GM19438 (cell line): ENCODE measurements around the gene F2R.
"Not testable (repeated sequence)": the region's sequence is repeated elsewhere in the genome, so short reads cannot be mapped to it uniquely, and the experiment has no call there.

Experiments
- ATAC-seq: cut with Tn5 transposase; IDR thresholded peaks from one replicate; pipeline ENCODE4 v1.9.1; 2021; ENCODE audit warnings: low read depth; ENCODE audit not compliant: unreplicated experiment

F2R gene

DNA sequence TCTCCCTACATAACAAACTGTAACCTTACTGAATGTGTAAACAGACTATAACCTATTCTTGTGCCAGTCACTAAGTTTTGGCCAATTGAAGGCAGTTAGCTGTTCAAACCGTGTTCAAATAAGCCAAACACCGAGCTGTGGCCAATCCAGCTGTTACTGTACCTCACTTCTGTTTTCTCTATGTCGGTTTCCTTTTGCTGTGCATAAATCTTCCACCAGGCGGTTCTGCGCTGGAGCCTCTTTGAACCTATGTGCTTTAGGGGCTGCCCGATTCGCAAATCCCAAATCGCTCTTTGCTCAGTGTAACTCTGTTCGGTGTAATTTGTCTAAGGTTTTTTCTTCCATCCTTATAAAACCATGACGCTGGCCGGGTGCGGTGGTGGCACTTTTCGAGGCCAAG is 31.8 kb downstream of the F2R start:
- ATAC-seq, result no peak

DNA sequence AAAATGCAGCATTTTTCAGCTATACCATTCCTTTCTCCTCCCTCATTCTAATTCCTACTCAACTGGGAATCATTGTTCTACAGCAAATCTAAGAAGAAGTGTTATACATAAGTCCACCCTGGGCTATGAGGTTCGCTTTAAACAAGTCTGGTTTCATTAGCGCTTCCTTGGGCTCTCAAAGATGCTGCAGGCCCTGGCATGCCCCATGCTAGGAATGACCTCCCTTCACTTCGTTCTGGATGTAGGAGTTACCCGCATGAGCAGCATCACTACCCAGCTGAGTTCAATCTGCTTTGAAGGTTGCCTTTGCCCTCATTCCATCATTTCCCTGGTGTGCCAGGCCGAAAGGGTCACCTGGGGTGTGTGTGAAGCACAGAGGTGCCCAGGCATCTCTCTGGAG is 35.4 kb downstream of the F2R start:
- ATAC-seq, result no peak

DNA sequence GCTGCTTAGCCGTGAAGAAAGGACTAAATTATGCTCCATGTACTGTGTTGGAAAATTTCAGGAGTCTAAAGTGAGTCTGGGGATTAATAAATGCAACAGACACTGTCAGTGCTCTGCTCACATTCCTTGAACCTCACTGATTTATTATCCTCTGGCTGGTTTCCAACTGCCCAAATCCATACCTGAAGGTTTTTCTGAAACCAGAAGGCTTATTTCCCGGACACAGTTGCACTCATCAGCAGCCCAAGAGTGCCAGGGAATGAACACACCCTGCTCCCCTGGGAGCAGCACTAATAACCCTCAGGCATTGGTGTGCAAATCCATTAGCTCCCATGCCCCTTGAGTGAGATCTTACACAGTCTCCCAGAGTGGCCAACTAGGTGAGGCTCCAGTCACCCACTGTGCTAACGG is 38.7 kb downstream of the F2R start:
- no peak for ATAC-seq

DNA sequence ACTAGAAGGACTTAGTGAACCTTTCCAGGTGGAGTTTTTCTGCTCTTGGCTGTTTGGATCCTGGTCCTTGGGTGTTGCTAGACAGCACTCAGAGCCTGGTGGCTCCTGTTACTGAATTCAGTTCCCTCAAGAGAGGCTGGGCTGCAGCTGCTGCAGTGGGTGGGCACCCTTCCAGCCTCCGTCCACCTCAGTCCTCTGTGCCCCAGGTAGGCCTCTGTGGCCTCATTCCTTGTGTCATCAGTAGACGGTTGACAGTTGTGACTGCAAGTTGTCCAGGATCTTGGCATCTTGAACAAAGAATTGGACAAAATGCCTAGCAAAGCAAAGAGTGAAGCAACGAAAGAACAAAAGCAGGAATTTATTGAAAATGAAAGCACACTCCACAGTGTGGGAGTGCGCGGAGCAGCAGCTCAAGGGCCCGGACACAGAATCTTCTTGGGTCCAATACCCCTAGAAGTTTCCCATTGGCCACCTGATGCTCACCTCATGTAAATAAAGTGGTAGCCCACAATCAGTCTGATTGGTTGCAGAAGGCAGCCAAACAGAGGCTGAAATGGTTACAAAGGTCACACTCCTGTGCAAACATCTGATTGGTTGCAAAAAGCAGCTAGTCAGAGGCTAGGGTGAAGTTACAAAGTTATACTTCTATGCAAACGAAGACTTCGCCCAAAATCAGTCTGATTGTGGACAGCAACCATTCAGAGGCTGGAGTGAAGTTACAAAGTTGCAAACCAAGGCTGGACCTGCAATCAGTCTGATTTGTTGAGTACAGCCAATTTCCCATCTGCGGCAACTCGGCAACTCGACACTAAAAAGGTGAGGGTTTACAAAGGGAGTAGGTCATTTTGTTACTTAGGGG is 40.1 kb downstream of the F2R start:
- no peak for ATAC-seq

DNA sequence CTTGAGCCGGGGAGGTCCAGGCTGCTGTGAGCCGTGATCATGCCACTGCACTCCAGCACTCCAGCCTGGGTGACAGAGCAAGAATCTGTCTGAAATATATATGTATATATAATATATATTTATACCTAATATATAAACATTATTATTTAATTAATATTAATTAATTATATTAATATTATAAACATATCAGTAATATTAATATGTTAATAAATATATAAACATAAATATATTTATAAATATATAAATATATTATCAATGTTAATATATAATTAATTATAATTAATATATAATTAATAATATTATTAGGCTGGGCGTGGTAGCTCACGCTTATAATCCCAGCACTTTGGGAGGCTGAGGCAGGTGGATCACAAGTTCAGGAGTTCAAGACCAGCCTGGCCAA is 41.1 kb downstream of the F2R start:
- no peak for ATAC-seq

DNA sequence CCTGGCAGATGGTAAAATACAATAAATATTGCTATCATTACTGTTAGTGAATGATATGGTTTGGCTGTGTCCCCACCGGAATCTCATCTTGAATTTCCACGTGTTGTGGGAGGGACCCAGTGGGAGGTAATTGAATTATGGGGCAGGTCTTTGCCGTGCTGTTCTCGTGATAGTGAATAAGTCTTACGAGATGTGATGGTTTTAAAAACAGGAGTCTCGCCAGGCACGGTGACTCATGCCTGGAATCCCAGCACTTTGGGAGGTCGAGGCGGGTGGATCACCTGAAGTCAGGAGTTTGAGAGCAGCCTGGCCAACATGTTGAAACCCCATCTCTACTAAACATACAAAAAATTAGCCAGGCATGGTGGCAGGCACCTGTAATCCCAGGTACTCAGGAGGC is 45.2 kb downstream of the F2R start:
- not testable (repeated sequence) for ATAC-seq

DNA sequence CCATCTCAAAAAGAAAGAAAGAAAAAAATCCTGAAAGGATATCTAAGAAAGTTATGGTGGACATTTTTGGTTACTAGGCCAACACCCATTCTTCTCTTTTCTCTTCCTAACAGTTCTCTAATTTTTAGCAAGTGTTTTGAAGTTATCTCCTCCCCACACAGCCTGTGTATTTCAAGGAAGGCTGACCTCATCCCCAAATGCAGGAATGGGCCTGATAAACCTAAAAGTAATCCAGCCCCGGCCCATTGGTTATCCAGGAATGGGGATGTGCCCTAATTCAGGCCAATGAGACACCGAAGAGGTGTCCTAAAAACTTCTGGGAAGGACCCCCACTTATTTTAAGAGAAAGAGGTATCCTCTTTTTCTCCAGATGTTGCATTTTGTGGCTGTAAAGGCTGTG is 46.6 kb downstream of the F2R start:
- no peak for ATAC-seq

DNA sequence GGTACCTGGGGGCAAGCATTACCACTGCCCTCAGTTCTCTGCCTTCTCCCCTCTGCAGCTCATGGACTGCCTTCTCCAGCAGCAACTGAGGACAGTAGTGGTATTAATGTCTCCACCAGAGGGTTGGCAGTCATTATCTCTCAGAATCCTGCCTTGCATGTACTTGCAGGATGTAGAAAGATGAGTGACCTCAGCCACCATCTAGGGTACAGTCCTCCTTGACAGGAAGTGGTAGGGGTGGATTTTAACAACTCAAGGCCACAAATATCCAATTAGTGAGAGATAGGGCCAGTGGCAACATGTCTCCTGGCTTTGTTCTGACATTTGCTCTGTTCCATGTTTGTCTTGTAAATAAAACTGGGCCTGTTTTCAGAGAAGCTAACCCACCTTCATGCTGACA is 47.2 kb downstream of the F2R start:
- no peak for ATAC-seq

DNA sequence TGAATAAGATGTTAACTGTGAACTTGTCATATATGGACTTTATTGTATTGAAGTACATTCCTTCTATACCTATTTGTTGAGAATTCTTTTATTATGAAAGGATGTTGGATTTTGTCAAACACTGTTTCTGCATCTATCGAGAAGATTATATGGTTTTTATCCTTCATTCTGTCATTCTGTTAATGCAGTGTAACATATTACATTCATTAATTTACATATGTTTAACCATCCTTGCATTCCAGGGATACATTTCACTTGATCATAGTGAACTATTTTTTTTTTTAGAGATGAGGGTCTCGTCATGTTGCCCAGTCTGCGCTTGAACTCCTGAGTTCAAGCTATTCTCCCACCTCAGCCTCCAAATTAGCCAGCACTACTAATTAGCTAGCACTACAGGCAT is 48.4 kb downstream of the F2R start:
- no peak for ATAC-seq

DNA sequence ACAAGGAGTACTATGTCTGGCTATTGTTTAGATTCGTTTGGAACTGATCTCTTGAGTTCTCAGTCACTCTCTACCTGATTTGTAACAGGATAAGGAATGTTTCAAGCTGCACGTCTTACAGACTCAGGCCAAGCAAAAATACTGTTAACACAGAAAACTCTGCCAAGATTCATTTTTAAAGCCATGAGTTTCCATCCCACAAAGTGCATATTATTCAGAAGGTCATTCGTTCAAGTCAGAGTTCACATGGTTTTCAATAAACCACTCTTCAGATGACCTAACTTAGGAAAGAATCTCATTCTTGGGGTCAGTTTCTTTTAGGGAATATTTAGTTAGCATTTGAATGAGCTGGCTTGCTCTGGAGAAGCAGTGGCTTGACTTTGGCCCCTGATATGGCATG is 49.3 kb downstream of the F2R start:
- ATAC-seq, result no peak

DNA sequence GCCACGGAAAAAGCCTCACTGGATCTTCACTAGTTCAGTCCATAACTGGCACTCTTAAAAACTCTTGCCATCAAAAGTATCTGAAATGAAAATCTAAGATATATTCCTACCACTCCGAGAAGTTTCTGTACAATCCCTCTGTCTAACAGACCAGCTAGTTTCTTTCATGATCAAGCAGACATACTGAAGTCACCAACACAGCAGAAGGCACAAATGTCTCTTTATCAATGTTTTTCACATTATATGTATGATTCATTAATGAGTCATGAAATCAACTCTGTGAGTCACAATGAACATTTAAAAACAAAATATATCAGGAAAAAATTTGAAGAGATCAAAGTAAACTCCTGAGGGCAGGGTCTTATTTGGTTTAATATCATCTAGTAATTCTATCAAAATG is 50.8 kb downstream of the F2R start:
- no peak for ATAC-seq

DNA sequence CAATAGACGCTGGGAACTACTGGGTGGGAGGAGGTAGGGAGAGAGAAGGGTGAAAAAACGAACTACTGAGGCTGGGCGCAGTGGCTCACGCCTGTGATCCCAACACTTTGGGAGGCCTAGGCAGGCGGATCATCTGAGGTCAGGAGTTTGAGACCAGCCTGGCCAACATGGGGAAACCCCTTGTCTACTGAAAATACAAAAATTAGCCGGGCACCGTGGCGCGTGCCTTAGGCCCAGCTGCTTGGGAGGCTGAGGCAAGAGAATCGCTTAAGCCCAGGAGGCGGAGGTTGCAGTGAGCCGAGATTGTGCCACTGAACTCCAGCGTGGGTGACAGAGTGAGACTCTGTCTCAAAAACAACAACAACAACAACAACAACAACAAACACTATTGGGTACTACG is 55.1 kb downstream of the F2R start:
- ATAC-seq, result not testable (repeated sequence)

DNA sequence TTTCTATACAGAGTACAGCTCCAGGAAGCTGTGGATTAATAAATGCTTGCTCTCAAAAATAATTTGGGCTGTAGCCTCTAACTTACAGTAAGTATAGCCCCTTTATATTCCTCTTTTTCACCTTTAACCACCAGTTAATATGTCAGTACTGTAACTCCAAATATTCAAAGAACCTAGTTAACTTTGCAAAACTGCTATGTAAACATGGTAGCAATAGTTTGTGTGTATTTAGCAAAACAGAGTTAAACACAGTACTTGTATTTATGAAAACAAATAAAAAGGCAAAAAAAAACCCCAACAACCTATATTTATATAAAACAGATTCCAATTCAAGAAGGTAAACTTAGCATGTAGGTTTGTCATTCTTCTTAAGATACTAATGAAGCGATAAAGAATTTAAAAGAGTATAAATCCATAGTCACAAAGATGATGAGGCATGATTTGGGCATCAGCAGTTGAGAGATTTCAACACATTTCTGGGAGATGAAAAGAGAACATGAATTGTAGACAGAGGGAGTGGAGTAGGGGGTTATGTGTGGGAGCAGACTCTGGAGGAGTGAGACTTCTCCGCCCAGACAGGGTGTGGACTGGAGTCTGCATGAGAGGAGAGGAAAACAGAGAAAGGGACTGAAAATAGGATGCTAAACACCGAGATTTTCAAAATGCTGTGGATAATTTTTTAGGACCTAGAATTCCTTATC is 55.9 kb downstream of the F2R start:
- no peak for ATAC-seq

DNA sequence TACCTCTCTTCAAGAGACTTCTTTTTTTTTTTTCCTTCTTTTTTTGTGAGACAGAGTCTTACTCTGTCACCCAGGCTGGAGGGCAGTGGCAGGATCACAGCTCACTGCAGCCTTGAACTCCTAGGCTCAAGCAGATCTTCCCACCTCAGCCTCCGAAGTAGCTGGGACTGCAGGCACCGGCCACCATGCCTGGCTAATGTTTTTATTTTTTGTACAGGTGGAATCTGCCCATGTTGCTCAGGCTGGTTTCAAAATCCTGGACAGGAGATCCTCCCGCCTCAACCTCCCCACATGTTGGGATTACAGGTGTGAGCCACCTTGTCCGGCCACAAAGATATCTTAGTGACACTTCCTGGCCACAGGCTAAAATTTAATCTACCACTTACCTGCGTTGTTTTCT is 60.0 kb downstream of the F2R start:
- ATAC-seq, result no peak

DNA sequence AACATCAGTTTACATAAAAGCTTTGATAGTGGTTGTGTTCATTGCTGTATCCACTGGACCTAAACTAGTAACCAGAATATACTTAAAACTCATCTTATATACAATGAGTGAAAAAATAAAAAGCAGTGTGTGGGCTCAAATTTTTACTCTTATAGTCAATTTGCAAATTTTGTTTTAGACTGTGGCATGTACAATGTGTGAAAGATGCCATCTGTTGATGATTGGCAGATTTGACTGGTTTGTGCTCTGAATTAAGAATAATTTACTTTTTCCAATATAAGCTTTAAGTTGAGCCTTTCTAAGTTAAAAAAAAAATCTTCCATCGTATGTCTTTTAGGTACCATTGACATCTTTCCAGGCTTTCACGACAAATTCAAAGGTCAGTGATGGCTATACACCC is 60.5 kb downstream of the F2R start:
- ATAC-seq, result no peak

DNA sequence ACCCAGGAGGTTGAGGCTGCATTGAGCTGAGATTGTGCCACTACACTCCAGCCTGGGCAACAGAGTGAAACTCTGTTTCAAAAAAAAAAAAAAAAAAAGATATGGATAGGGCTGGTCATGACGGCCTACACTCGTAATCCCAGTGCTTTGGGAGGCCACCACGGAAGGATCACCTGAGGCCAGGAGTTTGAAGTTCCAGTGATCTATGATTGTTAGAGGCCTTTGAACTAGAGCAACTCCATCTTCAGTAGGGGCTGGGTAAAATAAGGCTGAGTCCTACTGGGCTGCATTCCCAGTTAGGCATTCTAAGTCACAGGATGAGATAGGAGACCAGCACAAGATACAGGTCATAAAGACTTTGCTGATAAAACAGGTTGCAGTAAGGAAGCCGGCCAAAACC is 64.7 kb downstream of the F2R start:
- ATAC-seq, result not testable (repeated sequence)

DNA sequence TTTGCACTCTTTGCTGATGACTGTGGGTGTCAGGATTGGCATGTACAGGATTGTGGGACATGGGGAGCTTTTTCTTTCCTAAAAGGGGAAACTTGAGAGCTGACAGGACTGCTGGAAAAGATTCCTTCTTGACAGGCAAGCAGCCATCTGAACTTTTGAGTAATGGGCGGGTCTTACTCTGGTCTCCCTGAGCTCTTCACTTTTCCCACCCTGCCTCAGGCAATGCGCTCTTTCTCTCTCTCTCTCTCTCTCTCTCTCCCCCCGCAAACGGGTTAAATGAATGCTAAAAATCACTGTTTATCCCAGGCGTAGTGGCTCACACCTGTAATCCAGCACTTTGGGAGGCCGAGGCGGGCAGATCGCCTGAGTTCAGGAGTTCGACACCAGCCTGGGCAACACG is 65.8 kb downstream of the F2R start:
- ATAC-seq, result no peak

DNA sequence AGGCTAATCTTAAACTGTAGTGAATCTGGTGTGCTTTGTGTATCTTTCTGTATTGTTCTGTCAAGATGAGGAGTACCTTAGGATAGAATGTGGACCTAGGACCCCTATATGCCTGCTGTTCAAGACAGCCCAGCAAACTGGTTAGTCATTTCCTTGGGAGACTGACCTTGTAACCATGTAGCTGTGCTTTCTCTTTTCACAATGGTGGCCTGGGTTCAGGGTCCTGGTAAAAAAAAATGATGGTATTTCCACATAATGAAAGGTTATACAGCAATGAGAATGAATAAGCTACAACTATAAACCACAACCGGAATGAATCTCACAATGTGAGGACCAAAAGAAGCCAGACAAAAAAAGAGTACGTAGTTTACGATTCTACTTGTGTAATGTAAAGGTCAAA is 66.5 kb downstream of the F2R start:
- no peak for ATAC-seq
